Measurements from ENCODE around the gene TMEM132A. TPM values are rescaled to one million over a fixed set of nuclear protein-coding genes. Genes with fewer than 3 reads are reported as not detected.
A peak's percentile ranks its signal among the peaks of the same experiment; 100 is the strongest.

Gene TMEM132A
- total RNA-seq, 1 experiment from 2014 or later: 140 TPM

- BruUV-seq (replicated peaks): no TSS peak
- POLR2A ChIA-PET (ENCODE audit: low non-redundant PET): no interaction called here
- no peak for DNase-seq (ENCODE audit: low spot score)
- no peaks in the 10 kb centered on the region for H3K4me1 ChIP-seq (ENCODE audit: insufficient read depth, low read length, poor library complexity, severe bottlenecking)
- no peak for TF ChIP-seq EZH2 (IDR thresholded peaks at IDR 0.05; ENCODE audit: borderline replicate concordance, low read depth, low read length, poor library complexity, severe bottlenecking)
- peak; percentile 35; the same call in 1 of the 2 replicates for TF ChIP-seq CTCF (conservative IDR thresholded peaks at IDR 0.05; ENCODE audit: low read depth, low read length)
- no peak overlapping the region for H3K4me3 ChIP-seq (ENCODE audit: low read depth, low read length, poor library complexity, severe bottlenecking)
- intact Hi-C loops (cut with micrococcal nuclease; ENCODE audit: unreplicated experiment): no loop called here
- no peaks in the 10 kb centered on the region for H3K9me3 ChIP-seq (ENCODE audit: low read depth, low read length, poor library complexity, severe bottlenecking)
- H3K27ac ChIP-seq (ENCODE audit: low read depth, low read length, poor library complexity, severe bottlenecking): no peak overlapping the region
- no peaks in the 10 kb centered on the region for H3K27me3 ChIP-seq (replicated peaks; ENCODE audit: insufficient read depth, low read depth, low read length, poor library complexity)
- CTCF ChIA-PET: no interaction called here
- no peaks in the 10 kb centered on the region for H3K36me3 ChIP-seq (ENCODE audit: insufficient read depth, low read length, poor library complexity, severe bottlenecking)
Observed at GRCh38 chr11:60944490-60945294, 20.4 kb downstream of the TMEM132A start.

- no peak for TF ChIP-seq EZH2 (IDR thresholded peaks at IDR 0.05; ENCODE audit: borderline replicate concordance, low read depth, low read length, poor library complexity, severe bottlenecking)
- TF ChIP-seq CTCF (conservative IDR thresholded peaks at IDR 0.05; ENCODE audit: low read depth, low read length): no peak
- CTCF ChIA-PET: no interaction called here
- no peak for DNase-seq (ENCODE audit: low spot score)
- intact Hi-C loops (cut with micrococcal nuclease; ENCODE audit: unreplicated experiment): no loop called here
- no peaks in the 10 kb centered on the region for H3K27me3 ChIP-seq (replicated peaks; ENCODE audit: insufficient read depth, low read depth, low read length, poor library complexity)
- H3K4me1 ChIP-seq (ENCODE audit: insufficient read depth, low read length, poor library complexity, severe bottlenecking): no peaks in the 10 kb centered on the region
- no TSS peak for BruUV-seq (replicated peaks)
- H3K4me3 ChIP-seq (ENCODE audit: low read depth, low read length, poor library complexity, severe bottlenecking): no peak overlapping the region
- H3K36me3 ChIP-seq (ENCODE audit: insufficient read depth, low read length, poor library complexity, severe bottlenecking): no peaks in the 10 kb centered on the region
- POLR2A ChIA-PET (ENCODE audit: low non-redundant PET): no interaction called here
- H3K27ac ChIP-seq (ENCODE audit: low read depth, low read length, poor library complexity, severe bottlenecking): no peak overlapping the region
- no peaks in the 10 kb centered on the region for H3K9me3 ChIP-seq (ENCODE audit: low read depth, low read length, poor library complexity, severe bottlenecking)
Observed at GRCh38 chr11:60945295-60945667, 21.0 kb downstream of the TMEM132A start.

- intact Hi-C loops (cut with micrococcal nuclease; ENCODE audit: unreplicated experiment): no loop called here
- ChIA-PET POLR2A (ENCODE audit: low non-redundant PET) (no interaction called here), CTCF (no interaction called here)
- Histone ChIP-seq H3K36me3 (ENCODE audit: insufficient read depth, low read length, poor library complexity, severe bottlenecking) (no peaks in the 10 kb centered on the region), H3K4me1 (ENCODE audit: insufficient read depth, low read length, poor library complexity, severe bottlenecking) (no peaks in the 10 kb centered on the region), H3K27me3 (replicated peaks; ENCODE audit: insufficient read depth, low read depth, low read length, poor library complexity) (no peaks in the 10 kb centered on the region), H3K27ac (ENCODE audit: low read depth, low read length, poor library complexity, severe bottlenecking) (no peak overlapping the region), H3K9me3 (ENCODE audit: low read depth, low read length, poor library complexity, severe bottlenecking) (no peaks in the 10 kb centered on the region), H3K4me3 (ENCODE audit: low read depth, low read length, poor library complexity, severe bottlenecking) (no peak overlapping the region)
- TF ChIP-seq CTCF (conservative IDR thresholded peaks at IDR 0.05; ENCODE audit: low read depth, low read length) (no peak), EZH2 (IDR thresholded peaks at IDR 0.05; ENCODE audit: borderline replicate concordance, low read depth, low read length, poor library complexity, severe bottlenecking) (no peak)
- no TSS peak for BruUV-seq (replicated peaks)
- DNase-seq (ENCODE audit: low spot score): no peak
Observed at GRCh38 chr11:60946601-60947264, 22.5 kb downstream of the TMEM132A start.
